Measurements from ENCODE around the gene DIS3L2. TPM values are rescaled to one million over a fixed set of nuclear protein-coding genes. Genes with fewer than 3 reads are reported as not detected.

Gene DIS3L2
- total RNA-seq, 1 donor from 2014 or later: 42.1 TPM

GRCh38 chr2:232085826-232086425 is 124.4 kb downstream of the DIS3L2 start:
- Mint-ChIP-seq H3K9me3 (ENCODE audit: unreplicated experiment) (peaks cover 3% of the 10 kb centered on the region), H3K27me3 (ENCODE audit: unreplicated experiment) (peaks cover 2% of the 10 kb centered on the region), H3K4me3 (ENCODE audit: unreplicated experiment) (no peak overlapping the region), H3K27ac (ENCODE audit: unreplicated experiment) (no peak overlapping the region), H3K4me1 (ENCODE audit: low read depth, unreplicated experiment) (peaks cover 9% of the 10 kb centered on the region), H3K36me3 (ENCODE audit: unreplicated experiment) (no peaks in the 10 kb centered on the region)
- no peak for TF ChIP-seq CTCF (IDR thresholded peaks at IDR 0.05; ENCODE audit: partially characterized antibody, unreplicated experiment)
- no peak for DNase-seq

DNA sequence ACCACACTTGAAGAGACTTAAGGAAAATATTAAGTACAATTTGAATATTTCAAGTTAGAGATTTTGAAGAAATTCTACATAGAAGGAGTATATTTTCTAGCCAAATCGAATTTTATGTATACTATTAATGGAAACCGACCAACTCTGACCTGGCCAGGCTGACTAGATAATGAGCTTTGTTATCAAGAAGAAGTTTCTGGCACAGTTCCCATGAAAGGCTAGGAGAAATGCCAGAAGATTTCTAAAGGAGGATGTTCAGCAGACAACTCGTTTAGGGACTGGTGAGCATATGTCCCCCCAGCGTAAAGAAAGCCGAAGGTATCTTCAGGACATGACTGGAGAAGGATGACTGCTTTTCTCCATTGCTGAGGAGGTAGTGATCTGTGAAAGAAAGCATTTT is 127.3 kb downstream of the DIS3L2 start:
- H3K36me3 Mint-ChIP-seq (ENCODE audit: unreplicated experiment): peaks cover 7% of the 10 kb centered on the region
- H3K27ac Mint-ChIP-seq (ENCODE audit: unreplicated experiment): no peak overlapping the region
- peaks cover 9% of the 10 kb centered on the region for H3K4me1 Mint-ChIP-seq (ENCODE audit: low read depth, unreplicated experiment)
- no peak for DNase-seq
- H3K9me3 Mint-ChIP-seq (ENCODE audit: unreplicated experiment): peaks cover 2% of the 10 kb centered on the region
- no peak overlapping the region for H3K4me3 Mint-ChIP-seq (ENCODE audit: unreplicated experiment)
- TF ChIP-seq CTCF (IDR thresholded peaks at IDR 0.05; ENCODE audit: partially characterized antibody, unreplicated experiment): no peak
- H3K27me3 Mint-ChIP-seq (ENCODE audit: unreplicated experiment): peaks cover 2% of the 10 kb centered on the region

- Mint-ChIP-seq H3K27ac (ENCODE audit: unreplicated experiment) (no peak overlapping the region), H3K4me3 (ENCODE audit: unreplicated experiment) (no peak overlapping the region), H3K36me3 (ENCODE audit: unreplicated experiment) (peaks cover 41% of the 10 kb centered on the region), H3K4me1 (ENCODE audit: low read depth, unreplicated experiment) (no peaks in the 10 kb centered on the region), H3K27me3 (ENCODE audit: unreplicated experiment) (peaks cover 2% of the 10 kb centered on the region), H3K9me3 (ENCODE audit: unreplicated experiment) (peaks cover 9% of the 10 kb centered on the region)
- no peak for TF ChIP-seq CTCF (IDR thresholded peaks at IDR 0.05; ENCODE audit: partially characterized antibody, unreplicated experiment)
- no peak for DNase-seq
These were observed 132.7 kb downstream of the DIS3L2 start for GRCh38 chr2:232094201-232094600.

- DNase-seq: no peak
- peaks cover 1% of the 10 kb centered on the region for H3K27me3 Mint-ChIP-seq (ENCODE audit: unreplicated experiment)
- peaks cover 46% of the 10 kb centered on the region for H3K36me3 Mint-ChIP-seq (ENCODE audit: unreplicated experiment)
- peaks cover 9% of the 10 kb centered on the region for H3K9me3 Mint-ChIP-seq (ENCODE audit: unreplicated experiment)
- TF ChIP-seq CTCF (IDR thresholded peaks at IDR 0.05; ENCODE audit: partially characterized antibody, unreplicated experiment): no peak
- H3K4me1 Mint-ChIP-seq (ENCODE audit: low read depth, unreplicated experiment): no peaks in the 10 kb centered on the region
- H3K4me3 Mint-ChIP-seq (ENCODE audit: unreplicated experiment): no peak overlapping the region
- no peak overlapping the region for H3K27ac Mint-ChIP-seq (ENCODE audit: unreplicated experiment)
These were observed 133.4 kb downstream of the DIS3L2 start for GRCh38 chr2:232094883-232095282.

GRCh38 chr2:232097260-232097659 is 135.7 kb downstream of the DIS3L2 start:
- H3K27me3 Mint-ChIP-seq (ENCODE audit: unreplicated experiment): no peaks in the 10 kb centered on the region
- H3K9me3 Mint-ChIP-seq (ENCODE audit: unreplicated experiment): peaks cover 7% of the 10 kb centered on the region
- H3K36me3 Mint-ChIP-seq (ENCODE audit: unreplicated experiment): peaks cover 41% of the 10 kb centered on the region
- H3K4me3 Mint-ChIP-seq (ENCODE audit: unreplicated experiment): no peak overlapping the region
- DNase-seq: no peak
- TF ChIP-seq CTCF (IDR thresholded peaks at IDR 0.05; ENCODE audit: partially characterized antibody, unreplicated experiment): no peak
- H3K4me1 Mint-ChIP-seq (ENCODE audit: low read depth, unreplicated experiment): no peaks in the 10 kb centered on the region
- no peak overlapping the region for H3K27ac Mint-ChIP-seq (ENCODE audit: unreplicated experiment)
